A673 (cell line): ENCODE measurements around the gene RECQL5. TPM values are rescaled to one million over a fixed set of nuclear protein-coding genes. Genes with fewer than 3 reads are reported as not detected.

ENCODE experiments used
- BruUV-seq: library from RNA; stranded (reverse); fragments of 400-500 nt; replicated peaks from 2 replicates; lab custom pipeline; 2021; lab: Mats Ljungman, UMichigan
- CTCF ChIA-PET: fragments of 300-600 bp; sonication (Branson Sonifier 250); formaldehyde crosslinking; loops from one replicate; lab custom pipeline; 2022; ENCODE audit warnings: antibody characterized with exemption; lab: Charles Lee
- POLR2A ChIA-PET: fragments of 300-600 bp; sonication (Branson Sonifier 250); formaldehyde crosslinking; loops from one replicate; lab custom pipeline; 2022; ENCODE audit warnings: antibody characterized with exemption; ENCODE audit not compliant: low non-redundant PET; lab: Charles Lee
- DNase-seq: peaks from one replicate; pipeline ENCODE4 v3.0.0-alpha.2; 2015; ENCODE audit warnings: low spot score
- H3K27ac ChIP-seq: fragments of 200-600 bp; sonication (generic); 2 replicates; pipeline ENCODE4 v1.5.1; 2016; ENCODE audit warnings: mixed run types, low read depth, mild to moderate bottlenecking, mixed read lengths, antibody characterized with exemption, low read length; ENCODE audit not compliant: poor library complexity, severe bottlenecking
- H3K27me3 ChIP-seq: fragments of 200-600 bp; sonication (generic); replicated peaks from 2 replicates; pipeline ENCODE4 v1.6.1; 2017; ENCODE audit warnings: mixed run types, low read depth, mild to moderate bottlenecking, mixed read lengths, antibody characterized with exemption, low read length; ENCODE audit not compliant: insufficient read depth, poor library complexity
- H3K36me3 ChIP-seq: fragments of 200-600 bp; sonication (generic); 2 replicates; pipeline ENCODE4 v1.6.1; 2016; ENCODE audit warnings: mixed run types, mild to moderate bottlenecking, mixed read lengths, antibody characterized with exemption, low read length; ENCODE audit not compliant: insufficient read depth, poor library complexity, severe bottlenecking
- H3K4me1 ChIP-seq: fragments of 200-600 bp; sonication (generic); 2 replicates; pipeline ENCODE4 v1.6.1; 2017; ENCODE audit warnings: mixed run types, mild to moderate bottlenecking, mixed read lengths, antibody characterized with exemption, low read length; ENCODE audit not compliant: insufficient read depth, poor library complexity, severe bottlenecking
- H3K4me3 ChIP-seq: fragments of 200-600 bp; sonication (generic); 2 replicates; pipeline ENCODE4 v1.5.1; 2016; ENCODE audit warnings: low read depth, mixed run types, mild to moderate bottlenecking, mixed read lengths, low read length; ENCODE audit not compliant: poor library complexity, severe bottlenecking
- H3K9me3 ChIP-seq: fragments of 200-600 bp; sonication (generic); 2 replicates; pipeline ENCODE4 v1.6.1; 2016; ENCODE audit warnings: mixed run types, low read depth, mild to moderate bottlenecking, mixed read lengths, antibody characterized with exemption, low read length; ENCODE audit not compliant: poor library complexity, severe bottlenecking
- CTCF ChIP-seq: fragments of 300-800, 200-600 bp; sonication (generic); conservative IDR thresholded peaks from 2 replicates; pipeline ENCODE4 v1.5.1; 2017; ENCODE audit warnings: low read depth, mild to moderate bottlenecking, antibody characterized with exemption, low read length, moderate library complexity, mixed read lengths
- EZH2 ChIP-seq: fragments of 200-600 bp; sonication (generic); IDR thresholded peaks from 2 replicates; pipeline ENCODE4 v1.6.1; 2017; ENCODE audit warnings: borderline replicate concordance, low read depth, mild to moderate bottlenecking, mixed read lengths, antibody characterized with exemption, low read length; ENCODE audit not compliant: poor library complexity, severe bottlenecking
- intact Hi-C: fragments of 100-400 bp; cut with micrococcal nuclease; formaldehyde crosslinking; loops from one replicate; pipeline ENCODE4 v1.10.0; 2022; ENCODE audit not compliant: unreplicated experiment
- total RNA-seq: library from RNA; stranded (reverse); gene quantifications from 2 replicates; pipeline ENCODE4 v1.2.3, GENCODE V29; 2021

RECQL5 gene
- total RNA-seq, 1 experiment from 2014 or later, result 30.6 TPM

GRCh38 chr17:75617675-75618074 lies 49.3 kb downstream of the RECQL5 start:
- ChIA-PET CTCF (no interaction called here), POLR2A (no interaction called here)
- intact Hi-C loops, result no loop called here
- TF ChIP-seq CTCF, result no peak
- no peak for TF ChIP-seq EZH2
- Histone ChIP-seq H3K4me1 (no peaks in the 10 kb centered on the region), H3K27ac (no peak overlapping the region), H3K36me3 (no peaks in the 10 kb centered on the region), H3K4me3 (no peak overlapping the region), H3K27me3 (no peaks in the 10 kb centered on the region), H3K9me3 (no peaks in the 10 kb centered on the region)
- DNase-seq, result no peak
- BruUV-seq, result no TSS peak

GRCh38 chr17:75617218-75617617 lies 49.7 kb downstream of the RECQL5 start:
- Histone ChIP-seq H3K27me3 (no peaks in the 10 kb centered on the region), H3K9me3 (no peaks in the 10 kb centered on the region), H3K27ac (no peak overlapping the region), H3K4me1 (no peaks in the 10 kb centered on the region), H3K4me3 (no peak overlapping the region), H3K36me3 (no peaks in the 10 kb centered on the region)
- POLR2A ChIA-PET, result no interaction called here
- CTCF ChIA-PET, result interaction anchor here (0.6 to 1.4 kb wide), 3 partner anchors 14 to 638 kb away, joined by 3 to 4 read pairs (median 4); partner anchors contain the start of gene SMIM5
- no TSS peak for BruUV-seq
- intact Hi-C loops, result no loop called here
- DNase-seq, result no peak
- TF ChIP-seq CTCF (no peak), EZH2 (no peak)

GRCh38 chr17:75616521-75617122 lies 50.3 kb downstream of the RECQL5 start:
- Histone ChIP-seq H3K9me3 (no peaks in the 10 kb centered on the region), H3K4me1 (no peaks in the 10 kb centered on the region), H3K27ac (no peak overlapping the region), H3K36me3 (no peaks in the 10 kb centered on the region), H3K4me3 (no peak overlapping the region), H3K27me3 (no peaks in the 10 kb centered on the region)
- no peak for DNase-seq
- TF ChIP-seq EZH2, result no peak
- no peak for TF ChIP-seq CTCF
- BruUV-seq, result no TSS peak
- CTCF ChIA-PET, result interaction anchor here (0.5 to 1.4 kb wide), 4 partner anchors 14 to 637 kb away, joined by 3 to 5 read pairs (median 4); partner anchors contain the start of gene SMIM5
- POLR2A ChIA-PET, result interaction anchor here (0.7 kb wide), 1 partner anchor 53 kb away, joined by 3 read pairs; no protein-coding TSS in a partner anchor
- intact Hi-C loops, result no loop called here
